Prostate gland (tissue), 2 donors: Measurements from ENCODE around the gene DNALI1.

Experiments
- POLR2AphosphoS5 ChIP-seq: sonication (generic); formaldehyde crosslinking; IDR thresholded peaks from one replicate; pipeline ENCODE4 v1.6.1; 2017; ENCODE audit warnings: antibody characterized with exemption
- TF ChIP-seq, protein P1 (sequence below), 4 experiments: fragments of 200-600 bp in 2 of 4; fragments of 450-650 bp in 2 of 4; sonication (generic) in 2 of 4; IDR thresholded peaks; 1 replicate in 3 of 4; 2 replicates in 1 of 4; pipeline ENCODE4 v1.5.1; 2016 to 2019; ENCODE audit warnings: antibody characterized with exemption in 4 of 4, mild to moderate bottlenecking in 2 of 4, moderate library complexity in 2 of 4

DNA sequence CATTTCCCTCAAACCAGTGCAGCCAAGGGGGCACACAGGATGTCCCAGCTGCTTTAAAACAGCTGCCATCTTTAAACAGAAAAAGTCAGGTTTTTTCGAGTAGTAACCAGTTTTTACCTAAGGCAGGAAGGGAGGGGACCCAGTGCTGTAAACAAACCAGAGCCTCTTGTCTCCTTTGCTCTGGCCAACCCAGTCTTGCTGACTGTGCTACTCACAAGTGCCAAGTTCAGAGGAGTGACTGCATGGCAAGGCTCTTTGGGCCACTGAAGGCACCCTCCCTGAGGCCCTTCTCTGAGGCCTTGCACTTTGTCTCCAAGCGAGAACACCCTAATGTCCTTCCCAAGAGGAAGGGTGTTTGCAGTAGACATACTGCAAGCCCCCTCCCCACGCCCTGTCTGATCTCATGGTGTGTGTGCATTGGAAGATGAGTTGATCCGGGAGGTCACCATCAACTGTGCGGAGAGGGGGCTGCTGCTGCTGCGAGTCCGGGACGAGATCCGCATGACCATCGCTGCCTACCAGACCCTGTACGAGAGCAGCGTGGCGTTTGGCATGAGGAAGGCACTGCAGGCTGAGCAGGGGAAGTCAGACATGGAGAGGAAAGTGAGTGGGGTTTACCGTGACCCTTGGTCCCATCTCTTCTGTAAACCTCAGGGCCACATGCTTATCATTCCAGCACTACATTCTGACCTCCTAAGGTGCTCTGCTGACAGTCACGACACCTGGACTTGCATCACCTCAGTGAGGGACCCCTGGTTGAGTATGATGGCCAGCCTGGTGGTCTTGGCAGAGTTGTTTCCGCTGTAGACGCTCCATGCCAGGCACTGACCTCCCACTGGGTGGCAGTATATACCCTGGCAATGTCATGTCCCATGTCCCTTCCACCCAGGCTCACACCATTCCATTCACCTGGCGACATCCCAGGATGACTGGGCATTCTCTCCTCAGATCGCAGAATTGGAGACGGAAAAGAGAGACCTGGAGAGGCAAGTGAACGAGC is 4.7 kb downstream of the DNALI1 start:
- TF ChIP-seq, protein P1, sequence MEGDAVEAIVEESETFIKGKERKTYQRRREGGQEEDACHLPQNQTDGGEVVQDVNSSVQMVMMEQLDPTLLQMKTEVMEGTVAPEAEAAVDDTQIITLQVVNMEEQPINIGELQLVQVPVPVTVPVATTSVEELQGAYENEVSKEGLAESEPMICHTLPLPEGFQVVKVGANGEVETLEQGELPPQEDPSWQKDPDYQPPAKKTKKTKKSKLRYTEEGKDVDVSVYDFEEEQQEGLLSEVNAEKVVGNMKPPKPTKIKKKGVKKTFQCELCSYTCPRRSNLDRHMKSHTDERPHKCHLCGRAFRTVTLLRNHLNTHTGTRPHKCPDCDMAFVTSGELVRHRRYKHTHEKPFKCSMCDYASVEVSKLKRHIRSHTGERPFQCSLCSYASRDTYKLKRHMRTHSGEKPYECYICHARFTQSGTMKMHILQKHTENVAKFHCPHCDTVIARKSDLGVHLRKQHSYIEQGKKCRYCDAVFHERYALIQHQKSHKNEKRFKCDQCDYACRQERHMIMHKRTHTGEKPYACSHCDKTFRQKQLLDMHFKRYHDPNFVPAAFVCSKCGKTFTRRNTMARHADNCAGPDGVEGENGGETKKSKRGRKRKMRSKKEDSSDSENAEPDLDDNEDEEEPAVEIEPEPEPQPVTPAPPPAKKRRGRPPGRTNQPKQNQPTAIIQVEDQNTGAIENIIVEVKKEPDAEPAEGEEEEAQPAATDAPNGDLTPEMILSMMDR (IDR thresholded peaks at IDR 0.05): no peak
- no peak for TF ChIP-seq POLR2AphosphoS5
